ENCODE results near the gene SGMS1. TPM values are rescaled to one million over a fixed set of nuclear protein-coding genes. Genes with fewer than 3 reads are reported as not detected.

SGMS1 gene
- total and polyA plus RNA-seq, 2 donors from 2014 or later = 13.6 to 100 TPM

DNA sequence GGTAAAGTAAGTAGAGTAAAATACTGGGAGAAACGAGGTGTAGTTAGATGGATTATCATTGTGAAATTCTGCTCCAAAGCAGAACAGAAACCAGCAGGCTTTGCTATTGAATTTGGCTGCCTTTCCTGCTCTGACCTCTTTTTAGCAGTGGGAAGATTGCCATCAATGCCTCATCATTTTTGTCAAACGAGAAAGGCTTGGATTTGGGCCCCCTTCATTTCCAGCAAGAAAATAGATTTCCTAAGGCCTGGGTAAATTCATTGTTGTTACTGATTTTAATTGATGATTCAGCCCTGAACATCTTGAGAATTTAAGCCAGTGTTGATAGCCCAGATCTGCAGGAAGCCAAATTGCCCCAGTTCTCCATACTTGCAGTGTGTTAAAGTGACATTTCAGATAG is 337.2 kb downstream of the SGMS1 start:
- Histone ChIP-seq H3K4me1 (ENCODE audit: control insufficient read depth in 2 of 3, insufficient read depth in 2 of 3, low read depth in 1 of 3, low read length in 3 of 3) (no peaks in the 10 kb centered on the region), H3K9ac (ENCODE audit: low read length in 3 of 3) (no peak overlapping the region), H3K4me3 (ENCODE audit: low read length in 3 of 3) (no peak overlapping the region), H3K27me3 (ENCODE audit: control insufficient read depth, insufficient read depth, low read length) (no peaks in the 10 kb centered on the region), H3K27ac (ENCODE audit: low read depth in 2 of 2, low read length in 2 of 2) (no peak overlapping the region), H3K36me3 (ENCODE audit: control insufficient read depth in 2 of 3, insufficient read depth in 3 of 3, low read length in 3 of 3) (no peaks in the 10 kb centered on the region), H3K9me3 (ENCODE audit: control insufficient read depth in 2 of 3, insufficient read depth in 1 of 3, low read length in 3 of 3) (no peaks in the 10 kb centered on the region)
- intact Hi-C loops (cut with DNase I) = no loop called here
- DNase-seq (peak in 1 of 5 donors; percentile 3), FAIRE-seq (no peak)
- TF ChIP-seq, protein P1, sequence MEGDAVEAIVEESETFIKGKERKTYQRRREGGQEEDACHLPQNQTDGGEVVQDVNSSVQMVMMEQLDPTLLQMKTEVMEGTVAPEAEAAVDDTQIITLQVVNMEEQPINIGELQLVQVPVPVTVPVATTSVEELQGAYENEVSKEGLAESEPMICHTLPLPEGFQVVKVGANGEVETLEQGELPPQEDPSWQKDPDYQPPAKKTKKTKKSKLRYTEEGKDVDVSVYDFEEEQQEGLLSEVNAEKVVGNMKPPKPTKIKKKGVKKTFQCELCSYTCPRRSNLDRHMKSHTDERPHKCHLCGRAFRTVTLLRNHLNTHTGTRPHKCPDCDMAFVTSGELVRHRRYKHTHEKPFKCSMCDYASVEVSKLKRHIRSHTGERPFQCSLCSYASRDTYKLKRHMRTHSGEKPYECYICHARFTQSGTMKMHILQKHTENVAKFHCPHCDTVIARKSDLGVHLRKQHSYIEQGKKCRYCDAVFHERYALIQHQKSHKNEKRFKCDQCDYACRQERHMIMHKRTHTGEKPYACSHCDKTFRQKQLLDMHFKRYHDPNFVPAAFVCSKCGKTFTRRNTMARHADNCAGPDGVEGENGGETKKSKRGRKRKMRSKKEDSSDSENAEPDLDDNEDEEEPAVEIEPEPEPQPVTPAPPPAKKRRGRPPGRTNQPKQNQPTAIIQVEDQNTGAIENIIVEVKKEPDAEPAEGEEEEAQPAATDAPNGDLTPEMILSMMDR (IDR thresholded peaks at IDR 0.05; ENCODE audit: borderline replicate concordance, extremely low read depth, insufficient read depth) = no peak

DNA sequence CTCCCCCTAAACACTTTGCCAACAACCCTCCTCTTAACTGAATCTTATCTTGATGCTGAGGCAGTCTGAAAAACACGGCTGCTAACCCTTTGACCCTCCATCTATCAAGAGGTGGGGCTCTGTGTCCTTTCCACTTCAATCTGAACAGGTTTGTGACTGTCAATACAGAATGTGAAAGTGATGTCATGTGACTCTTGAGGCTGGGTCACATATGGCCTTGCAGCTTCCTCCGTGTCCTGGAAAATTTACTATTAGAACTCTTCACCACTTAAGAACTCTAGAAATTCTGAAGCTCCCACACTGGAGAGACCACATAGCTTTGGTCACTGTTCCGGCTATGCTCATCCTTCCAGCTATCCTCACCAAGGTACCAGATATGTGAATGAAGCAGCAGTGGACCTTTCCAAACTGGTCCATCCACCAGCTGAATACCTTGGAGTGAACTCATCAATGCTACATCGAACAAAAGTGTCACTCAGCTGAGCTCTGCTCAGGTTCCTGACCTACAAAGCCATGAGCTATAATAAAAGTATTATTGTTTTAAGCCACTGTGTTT is 341.7 kb downstream of the SGMS1 start:
- intact Hi-C loops (cut with DNase I) = no loop called here

DNA sequence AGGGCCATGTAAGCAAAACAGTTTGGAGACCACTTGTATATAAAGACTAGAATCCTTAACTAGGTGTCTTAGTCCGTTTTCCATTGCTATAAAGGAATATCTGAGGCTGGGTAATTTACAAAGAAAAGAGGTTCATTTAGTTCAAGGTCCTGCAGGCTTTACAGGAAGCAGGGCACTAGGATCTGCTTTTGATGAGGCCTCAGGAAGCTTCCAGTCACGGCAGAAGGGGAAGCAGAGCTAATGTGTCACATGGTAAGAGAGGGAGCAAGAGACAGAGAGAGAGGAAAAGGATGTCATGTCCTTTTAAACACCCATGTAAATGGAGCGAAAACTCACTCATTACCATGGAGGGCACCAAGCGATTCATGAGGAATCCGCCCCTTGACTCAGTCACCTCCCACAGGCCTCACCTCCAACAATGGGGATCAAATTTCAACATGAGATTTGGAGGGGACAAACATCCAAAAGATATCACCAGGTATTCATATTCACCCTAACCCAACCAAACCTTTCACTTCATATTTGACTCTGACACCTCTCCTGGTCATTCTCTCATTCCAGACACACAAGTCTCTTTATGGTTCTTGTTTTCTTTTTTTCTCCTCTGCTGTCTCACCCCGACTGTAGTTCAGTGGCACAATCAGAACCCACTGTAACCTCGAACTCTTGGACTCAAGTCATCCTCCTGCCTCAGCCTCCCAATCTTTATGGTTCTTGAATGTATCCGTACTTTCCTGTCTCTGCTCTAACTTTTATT is 342.4 kb downstream of the SGMS1 start:
- no peaks in the 10 kb centered on the region for H3K4me1 ChIP-seq (ENCODE audit: control insufficient read depth in 2 of 3, insufficient read depth in 2 of 3, low read depth in 1 of 3, low read length in 3 of 3)
- no peak for FAIRE-seq
- TF ChIP-seq, protein P1 (IDR thresholded peaks at IDR 0.05; ENCODE audit: borderline replicate concordance, extremely low read depth, insufficient read depth) = no peak
- no peak overlapping the region for H3K27ac ChIP-seq (ENCODE audit: low read depth in 2 of 2, low read length in 2 of 2)
- no peak overlapping the region for H3K4me3 ChIP-seq (ENCODE audit: low read length in 3 of 3)
- intact Hi-C loops (cut with DNase I) = no loop called here
- H3K27me3 ChIP-seq (ENCODE audit: control insufficient read depth, insufficient read depth, low read length) = no peaks in the 10 kb centered on the region
- no peak for DNase-seq
- no peak overlapping the region for H3K9ac ChIP-seq (ENCODE audit: low read length in 3 of 3)
- H3K9me3 ChIP-seq (ENCODE audit: control insufficient read depth in 2 of 3, insufficient read depth in 1 of 3, low read length in 3 of 3) = no peaks in the 10 kb centered on the region
- no peaks in the 10 kb centered on the region for H3K36me3 ChIP-seq (ENCODE audit: control insufficient read depth in 2 of 3, insufficient read depth in 3 of 3, low read length in 3 of 3)

More for the DNA sequence above, 341.7 kb downstream of the SGMS1 start:
- DNase-seq (no peak), FAIRE-seq (no peak)
- TF ChIP-seq, protein P1 (IDR thresholded peaks at IDR 0.05; ENCODE audit: borderline replicate concordance, extremely low read depth, insufficient read depth) = no peak
- H3K27me3 ChIP-seq (ENCODE audit: control insufficient read depth, insufficient read depth, low read length) = no peaks in the 10 kb centered on the region
- H3K27ac ChIP-seq (ENCODE audit: low read depth in 2 of 2, low read length in 2 of 2) = no peak overlapping the region
- H3K4me1 ChIP-seq (ENCODE audit: control insufficient read depth in 2 of 3, insufficient read depth in 2 of 3, low read depth in 1 of 3, low read length in 3 of 3) = no peaks in the 10 kb centered on the region
- H3K9ac ChIP-seq (ENCODE audit: low read length in 3 of 3) = no peak overlapping the region
- H3K4me3 ChIP-seq (ENCODE audit: low read length in 3 of 3) = no peak overlapping the region
- no peaks in the 10 kb centered on the region for H3K36me3 ChIP-seq (ENCODE audit: control insufficient read depth in 2 of 3, insufficient read depth in 3 of 3, low read length in 3 of 3)
- H3K9me3 ChIP-seq (ENCODE audit: control insufficient read depth in 2 of 3, insufficient read depth in 1 of 3, low read length in 3 of 3) = no peaks in the 10 kb centered on the region
